ENCODE measurements around the gene SLX4IP. TPM values are rescaled to one million over a fixed set of nuclear protein-coding genes. Genes with fewer than 3 reads are reported as not detected.

Gene SLX4IP
- polyA plus RNA-seq, 2 of the 4 experiments (the other 2 are of a cell fraction) = 3.4 to 7.5 TPM

DNA sequence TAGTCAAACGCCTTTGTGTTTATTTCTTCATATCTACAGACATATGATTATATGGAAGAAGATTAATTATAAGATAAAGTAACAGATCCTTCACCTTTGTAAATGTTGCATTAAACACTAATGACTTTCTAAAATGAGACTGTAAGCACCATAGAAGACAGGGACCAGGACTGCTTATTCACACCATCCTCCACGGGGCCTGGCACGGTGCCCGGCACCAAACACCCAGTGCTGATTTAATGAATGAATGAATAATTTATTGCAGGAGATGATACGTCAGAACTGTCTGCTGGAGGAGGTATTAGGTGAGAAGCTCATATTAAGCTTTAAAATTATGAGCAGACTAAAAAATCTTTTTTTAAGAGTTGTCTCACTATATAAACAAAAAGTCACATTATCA, 88.3 kb downstream of the SLX4IP start:
- TF ChIP-seq CHD2 (IDR thresholded peaks at IDR 0.05; ENCODE audit: low read length, partially characterized antibody) (no peak), PHF8 (IDR thresholded peaks at IDR 0.05; ENCODE audit: borderline replicate concordance, low read depth) (no peak), FOSB (CRISPR knock-in tag; IDR thresholded peaks at IDR 0.05) (no peak), KDM5A (IDR thresholded peaks at IDR 0.05) (no peak), HOXA7 (CRISPR knock-in tag; IDR thresholded peaks at IDR 0.05) (no peak), ZSCAN20 (CRISPR knock-in tag; IDR thresholded peaks at IDR 0.05) (no peak), HDAC2 (IDR thresholded peaks at IDR 0.05) (no peak), RNF2 (IDR thresholded peaks at IDR 0.05; ENCODE audit: borderline replicate concordance, low read depth) (no peak), JUNB (IDR thresholded peaks at IDR 0.05) (no peak), SMC3 (IDR thresholded peaks at IDR 0.05) (no peak), FOXS1 (CRISPR knock-in tag; IDR thresholded peaks at IDR 0.05) (no peak)
- TF ChIP-seq, protein P1, sequence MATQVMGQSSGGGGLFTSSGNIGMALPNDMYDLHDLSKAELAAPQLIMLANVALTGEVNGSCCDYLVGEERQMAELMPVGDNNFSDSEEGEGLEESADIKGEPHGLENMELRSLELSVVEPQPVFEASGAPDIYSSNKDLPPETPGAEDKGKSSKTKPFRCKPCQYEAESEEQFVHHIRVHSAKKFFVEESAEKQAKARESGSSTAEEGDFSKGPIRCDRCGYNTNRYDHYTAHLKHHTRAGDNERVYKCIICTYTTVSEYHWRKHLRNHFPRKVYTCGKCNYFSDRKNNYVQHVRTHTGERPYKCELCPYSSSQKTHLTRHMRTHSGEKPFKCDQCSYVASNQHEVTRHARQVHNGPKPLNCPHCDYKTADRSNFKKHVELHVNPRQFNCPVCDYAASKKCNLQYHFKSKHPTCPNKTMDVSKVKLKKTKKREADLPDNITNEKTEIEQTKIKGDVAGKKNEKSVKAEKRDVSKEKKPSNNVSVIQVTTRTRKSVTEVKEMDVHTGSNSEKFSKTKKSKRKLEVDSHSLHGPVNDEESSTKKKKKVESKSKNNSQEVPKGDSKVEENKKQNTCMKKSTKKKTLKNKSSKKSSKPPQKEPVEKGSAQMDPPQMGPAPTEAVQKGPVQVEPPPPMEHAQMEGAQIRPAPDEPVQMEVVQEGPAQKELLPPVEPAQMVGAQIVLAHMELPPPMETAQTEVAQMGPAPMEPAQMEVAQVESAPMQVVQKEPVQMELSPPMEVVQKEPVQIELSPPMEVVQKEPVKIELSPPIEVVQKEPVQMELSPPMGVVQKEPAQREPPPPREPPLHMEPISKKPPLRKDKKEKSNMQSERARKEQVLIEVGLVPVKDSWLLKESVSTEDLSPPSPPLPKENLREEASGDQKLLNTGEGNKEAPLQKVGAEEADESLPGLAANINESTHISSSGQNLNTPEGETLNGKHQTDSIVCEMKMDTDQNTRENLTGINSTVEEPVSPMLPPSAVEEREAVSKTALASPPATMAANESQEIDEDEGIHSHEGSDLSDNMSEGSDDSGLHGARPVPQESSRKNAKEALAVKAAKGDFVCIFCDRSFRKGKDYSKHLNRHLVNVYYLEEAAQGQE (IDR thresholded peaks at IDR 0.05) = no peak
- TF ChIP-seq, protein P2, sequence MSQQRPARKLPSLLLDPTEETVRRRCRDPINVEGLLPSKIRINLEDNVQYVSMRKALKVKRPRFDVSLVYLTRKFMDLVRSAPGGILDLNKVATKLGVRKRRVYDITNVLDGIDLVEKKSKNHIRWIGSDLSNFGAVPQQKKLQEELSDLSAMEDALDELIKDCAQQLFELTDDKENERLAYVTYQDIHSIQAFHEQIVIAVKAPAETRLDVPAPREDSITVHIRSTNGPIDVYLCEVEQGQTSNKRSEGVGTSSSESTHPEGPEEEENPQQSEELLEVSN (IDR thresholded peaks at IDR 0.05; ENCODE audit: borderline replicate concordance, low read depth) = no peak
- TF ChIP-seq, protein P3, sequence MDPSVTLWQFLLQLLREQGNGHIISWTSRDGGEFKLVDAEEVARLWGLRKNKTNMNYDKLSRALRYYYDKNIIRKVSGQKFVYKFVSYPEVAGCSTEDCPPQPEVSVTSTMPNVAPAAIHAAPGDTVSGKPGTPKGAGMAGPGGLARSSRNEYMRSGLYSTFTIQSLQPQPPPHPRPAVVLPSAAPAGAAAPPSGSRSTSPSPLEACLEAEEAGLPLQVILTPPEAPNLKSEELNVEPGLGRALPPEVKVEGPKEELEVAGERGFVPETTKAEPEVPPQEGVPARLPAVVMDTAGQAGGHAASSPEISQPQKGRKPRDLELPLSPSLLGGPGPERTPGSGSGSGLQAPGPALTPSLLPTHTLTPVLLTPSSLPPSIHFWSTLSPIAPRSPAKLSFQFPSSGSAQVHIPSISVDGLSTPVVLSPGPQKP (IDR thresholded peaks at IDR 0.05; ENCODE audit: low read depth, low read length) = no peak
- peak overlapping the region in 1 of 2 experiments; percentile 70; a peak in 3 of 6 replicates for H3K27ac ChIP-seq
- ATAC-seq = no peak
- CTCF ChIA-PET = interaction anchor here (0.9 to 2.1 kb wide), 6 partner anchors 8 to 546 kb away, joined by 3 to 6 read pairs (median 4); no protein-coding TSS in a partner anchor
- peak overlapping the region; percentile 21 for H3K4me2 ChIP-seq
- no peak overlapping the region for H3K4me3 ChIP-seq
- POLR2A ChIA-PET = interaction anchor here (1.4 kb wide), 1 partner anchor 89 kb away, joined by 4 read pairs; the partner anchor contains the start of gene MKKS
- 59% methylated on average over 5 of the region's 5 CpGs for WGBS (ENCODE audit: missing lambda C conversion rate)
- no peak for FAIRE-seq
- no peak for DNase-seq (ENCODE audit: low read depth in 1 of 2, low spot score in 1 of 2)
- no peaks in the 10 kb centered on the region for H3K9me3 ChIP-seq
- H3K4me1 ChIP-seq = peaks cover 55% of the 10 kb centered on the region

DNA sequence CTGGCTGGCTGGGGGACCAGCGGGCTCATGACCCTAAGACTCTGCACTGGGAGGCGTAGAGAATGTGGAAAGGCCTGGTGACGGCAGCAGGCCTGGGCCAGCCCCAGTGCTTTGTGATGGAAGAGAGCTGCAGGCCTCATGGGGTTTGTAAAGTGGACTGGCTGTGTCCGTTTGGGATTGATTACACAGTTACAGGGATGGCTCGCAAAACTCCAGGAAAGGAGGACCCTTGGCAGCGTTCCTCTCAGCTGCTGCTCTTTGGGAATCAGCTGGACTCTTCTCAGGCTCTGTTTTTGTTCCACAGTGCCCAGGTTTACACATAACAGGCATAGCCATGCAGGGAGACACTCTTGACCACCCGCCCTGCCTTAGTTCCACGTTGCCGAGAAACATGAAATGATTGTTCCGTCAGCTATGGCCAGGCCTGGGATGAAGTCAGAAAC, 89.0 kb downstream of the SLX4IP start:
- H3K4me2 ChIP-seq = peak overlapping the region; percentile 21
- peaks cover 50% of the 10 kb centered on the region for H3K4me1 ChIP-seq
- ATAC-seq = peak in 1 of 2 experiments; percentile 47; a peak in 3 of 6 replicates
- FAIRE-seq = no peak
- H3K9me3 ChIP-seq = no peaks in the 10 kb centered on the region
- TF ChIP-seq BHLHE40 (IDR thresholded peaks at IDR 0.05; ENCODE audit: low read depth, low read length) (no peak), RNF2 (IDR thresholded peaks at IDR 0.05; ENCODE audit: borderline replicate concordance, low read depth) (no peak), ZNF302 (CRISPR knock-in tag; IDR thresholded peaks at IDR 0.05) (no peak), EHMT2 (IDR thresholded peaks at IDR 0.05; ENCODE audit: low read depth) (no peak), CHD2 (IDR thresholded peaks at IDR 0.05; ENCODE audit: low read length, partially characterized antibody) (no peak), POLR2A (IDR thresholded peaks at IDR 0.05; ENCODE audit: low read length) (no peak), CEBPB (IDR thresholded peaks at IDR 0.05) (no peak), HOXA7 (CRISPR knock-in tag; IDR thresholded peaks at IDR 0.05) (no peak)
- TF ChIP-seq, protein P4, sequence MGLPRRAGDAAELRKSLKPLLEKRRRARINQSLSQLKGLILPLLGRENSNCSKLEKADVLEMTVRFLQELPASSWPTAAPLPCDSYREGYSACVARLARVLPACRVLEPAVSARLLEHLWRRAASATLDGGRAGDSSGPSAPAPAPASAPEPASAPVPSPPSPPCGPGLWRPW (IDR thresholded peaks at IDR 0.05) = no peak
- CTCF ChIA-PET = interaction anchor here (0.7 to 2.1 kb wide), 7 partner anchors 8 to 1019 kb away, joined by 3 to 6 read pairs (median 4); no protein-coding TSS in a partner anchor
- peak overlapping the region; percentile 28 to 70; a peak in 4 of 6 replicates for H3K27ac ChIP-seq
- WGBS (ENCODE audit: missing lambda C conversion rate) = 78% methylated on average over 10 of the region's 10 CpGs
- DNase-seq (ENCODE audit: low read depth in 1 of 2, low spot score in 1 of 2) = no peak
- POLR2A ChIA-PET = interaction anchor here (1.4 kb wide), 1 partner anchor 90 kb away, joined by 4 read pairs; the partner anchor contains the start of gene MKKS
- no peak overlapping the region for H3K4me3 ChIP-seq
